Measurements from ENCODE around the gene PTPRM. TPM values are rescaled to one million over a fixed set of nuclear protein-coding genes. Genes with fewer than 3 reads are reported as not detected.

The PTPRM gene
- total and polyA plus RNA-seq, 2 donors (not counting 3 experiments of a cell fraction or from before 2014, with no cell fraction given): 37.4 to 43.7 TPM

DNA sequence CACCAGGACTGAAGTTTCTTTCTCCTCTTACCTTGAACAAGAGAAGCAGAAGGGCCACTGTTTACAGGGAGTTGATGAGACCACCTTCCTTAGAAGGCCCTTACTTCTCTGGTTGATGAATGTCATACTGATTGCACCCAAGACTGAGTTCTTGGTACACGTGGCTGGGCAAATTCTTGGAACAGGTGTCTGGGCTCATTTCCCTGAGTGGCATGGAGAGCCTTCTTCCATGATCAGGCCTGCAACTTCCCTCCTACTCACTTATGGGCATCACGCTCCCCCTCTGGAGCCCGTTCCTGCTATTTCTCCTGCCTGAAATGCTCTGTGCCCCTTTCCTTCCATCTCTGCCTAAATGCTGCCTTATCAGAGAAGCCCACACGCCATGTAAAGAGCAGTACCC, 110.3 kb downstream of the PTPRM start:
- BruUV-seq (replicated peaks): no TSS peak
- dilution Hi-C loops (cut with MboI; ENCODE audit: extremely low pct_ligation_motif_present, low sequenced_read_pairs): no loop called here
- Histone ChIP-seq H2AFZ (ENCODE audit: low read depth, low read length) (no peak overlapping the region), H3K9me3 (replicated peaks; ENCODE audit: control insufficient read depth, insufficient read depth, low read length) (no peaks in the 10 kb centered on the region), H3K27me3 (ENCODE audit: control insufficient read depth in 2 of 2, insufficient read depth in 2 of 2, low read length in 2 of 2) (no peaks in the 10 kb centered on the region), H3K36me3 (ENCODE audit: control insufficient read depth in 2 of 2, extremely low read depth in 1 of 2, insufficient read depth in 2 of 2, low read length in 2 of 2) (no peaks in the 10 kb centered on the region), H3K4me1 (ENCODE audit: control insufficient read depth, extremely low read depth, insufficient read depth, low read length) (peaks cover 7% of the 10 kb centered on the region), H3K9me1 (replicated peaks; ENCODE audit: control insufficient read depth, extremely low read depth, insufficient read depth, low read length) (no peaks in the 10 kb centered on the region), H4K20me1 (replicated peaks; ENCODE audit: control insufficient read depth, extremely low read depth, insufficient read depth, low read length) (no peaks in the 10 kb centered on the region), H3K27ac (ENCODE audit: insufficient read depth, low read depth, low read length) (no peak overlapping the region), H3K4me2 (ENCODE audit: insufficient read depth, low read length) (no peak overlapping the region), H3K9ac (replicated peaks; ENCODE audit: extremely low read depth, insufficient read depth, low read length) (no peak overlapping the region), H3K4me3 (replicated peaks in 1 of 3; ENCODE audit: insufficient read depth in 1 of 3, low read depth in 1 of 3, low read length in 3 of 3) (no peak overlapping the region), H3K79me2 (ENCODE audit: control insufficient read depth, insufficient read depth, low read length) (no peaks in the 10 kb centered on the region)
- CTCF ChIA-PET: no interaction called here
- no peak for DNase-seq (ENCODE audit: low read depth, low spot score)
- POLR2A ChIA-PET: no interaction called here
- intact Hi-C loops (cut with micrococcal nuclease): loop anchor here (5.0 kb wide), 1 partner anchor 930 kb away; the partner anchor contains the start of gene RAB12
- no peak for TF ChIP-seq POLR2A (IDR thresholded peaks at IDR 0.05; ENCODE audit: low read depth, low read length)
- TF ChIP-seq MYC (IDR thresholded peaks at IDR 0.05; ENCODE audit: low read depth, low read length): no peak
- TF ChIP-seq, protein P1, sequence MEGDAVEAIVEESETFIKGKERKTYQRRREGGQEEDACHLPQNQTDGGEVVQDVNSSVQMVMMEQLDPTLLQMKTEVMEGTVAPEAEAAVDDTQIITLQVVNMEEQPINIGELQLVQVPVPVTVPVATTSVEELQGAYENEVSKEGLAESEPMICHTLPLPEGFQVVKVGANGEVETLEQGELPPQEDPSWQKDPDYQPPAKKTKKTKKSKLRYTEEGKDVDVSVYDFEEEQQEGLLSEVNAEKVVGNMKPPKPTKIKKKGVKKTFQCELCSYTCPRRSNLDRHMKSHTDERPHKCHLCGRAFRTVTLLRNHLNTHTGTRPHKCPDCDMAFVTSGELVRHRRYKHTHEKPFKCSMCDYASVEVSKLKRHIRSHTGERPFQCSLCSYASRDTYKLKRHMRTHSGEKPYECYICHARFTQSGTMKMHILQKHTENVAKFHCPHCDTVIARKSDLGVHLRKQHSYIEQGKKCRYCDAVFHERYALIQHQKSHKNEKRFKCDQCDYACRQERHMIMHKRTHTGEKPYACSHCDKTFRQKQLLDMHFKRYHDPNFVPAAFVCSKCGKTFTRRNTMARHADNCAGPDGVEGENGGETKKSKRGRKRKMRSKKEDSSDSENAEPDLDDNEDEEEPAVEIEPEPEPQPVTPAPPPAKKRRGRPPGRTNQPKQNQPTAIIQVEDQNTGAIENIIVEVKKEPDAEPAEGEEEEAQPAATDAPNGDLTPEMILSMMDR (IDR thresholded peaks at IDR 0.05; ENCODE audit: extremely low read depth in 1 of 2, insufficient read depth in 1 of 2, low read depth in 1 of 2, low read length in 2 of 2): no peak
- TF ChIP-seq JUN (IDR thresholded peaks at IDR 0.05; ENCODE audit: borderline replicate concordance, insufficient read depth, insufficient read length, low read depth): no peak
- TF ChIP-seq, protein P2, sequence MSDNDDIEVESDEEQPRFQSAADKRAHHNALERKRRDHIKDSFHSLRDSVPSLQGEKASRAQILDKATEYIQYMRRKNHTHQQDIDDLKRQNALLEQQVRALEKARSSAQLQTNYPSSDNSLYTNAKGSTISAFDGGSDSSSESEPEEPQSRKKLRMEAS (IDR thresholded peaks at IDR 0.05; ENCODE audit: insufficient read depth, insufficient read length): no peak
- TF ChIP-seq GATA2 (IDR thresholded peaks at IDR 0.05; ENCODE audit: insufficient read depth, insufficient read length, low read depth, low read length): no peak
- no peak for TF ChIP-seq POLR2AphosphoS5 (IDR thresholded peaks at IDR 0.05; ENCODE audit: insufficient read depth, low read depth, low read length)
- no peak for TF ChIP-seq FOS (IDR thresholded peaks at IDR 0.05; ENCODE audit: borderline replicate concordance, insufficient read depth, low read length)
- FAIRE-seq: no peak

Data from endothelial cell of umbilical vein (primary cell).